Kidney (tissue), 14 donors: ENCODE measurements around the gene MAPKAP1. TPM values are rescaled to one million over a fixed set of nuclear protein-coding genes. Genes with fewer than 3 reads are reported as not detected.

Source experiments
- DNase-seq, 5 donors: peaks; one replicate each; pipeline ENCODE4 v3.0.0-alpha.2; 2013 to 2020
- FAIRE-seq: peaks from 2 replicates; lab custom pipeline; 2012; peaks lifted over from hg19 to GRCh38; lab: Jason Lieb, UNC
- H3K27ac ChIP-seq, 2 donors: one replicate each; pipeline ENCODE4 v1.7.0; 2013; ENCODE audit warnings: low read depth in 2 of 2, low read length in 2 of 2, inconsistent platforms in 1 of 2
- H3K27me3 ChIP-seq: one replicate; pipeline ENCODE4 v1.7.1; 2013; ENCODE audit warnings: low read length, inconsistent platforms; ENCODE audit not compliant: control insufficient read depth, insufficient read depth
- H3K36me3 ChIP-seq, 3 donors: one replicate each; pipeline versions ENCODE4 v1.7.0 to v1.7.1; 2013; ENCODE audit warnings: low read length in 3 of 3, control low read depth in 1 of 3, inconsistent platforms in 1 of 3; ENCODE audit not compliant: insufficient read depth in 3 of 3, control insufficient read depth in 2 of 3
- H3K4me1 ChIP-seq, 3 donors: one replicate each; pipeline versions ENCODE4 v1.7.0 to v1.7.1; 2013; ENCODE audit warnings: low read length in 3 of 3, inconsistent platforms in 1 of 3, low read depth in 1 of 3; ENCODE audit not compliant: control insufficient read depth in 2 of 3, insufficient read depth in 2 of 3
- H3K4me3 ChIP-seq, 3 donors: one replicate each; pipeline versions ENCODE4 v1.7.0 to v1.8.1; 2013; ENCODE audit warnings: low read length in 3 of 3, control low read depth in 1 of 3, inconsistent platforms in 1 of 3
- H3K9ac ChIP-seq, 3 donors: one replicate each; pipeline versions ENCODE4 v1.7.0 to v1.7.1; 2013; ENCODE audit warnings: low read length in 3 of 3, control low read depth in 1 of 3, inconsistent platforms in 1 of 3
- H3K9me3 ChIP-seq, 3 donors: one replicate each; pipeline versions ENCODE4 v1.7.0 to v1.7.1; 2013; ENCODE audit warnings: low read length in 3 of 3, control low read depth in 1 of 3, inconsistent platforms in 1 of 3; ENCODE audit not compliant: control insufficient read depth in 2 of 3, insufficient read depth in 1 of 3
- intact Hi-C: fragments of 100-400 bp; cut with DNase I; formaldehyde crosslinking; loops from one replicate; pipeline ENCODE4 v1.11.1; 2022
- polyA plus RNA-seq: library from polyadenylated mRNA; stranded (reverse); fragments of 350-450 nt; fragmentation: Illumina TruSeq; extraction: RNeasy Lipid Tissue Mini Kit (QIAGEN cat#74804); gene quantifications from one replicate; pipeline ENCODE4 v1.2.3, GENCODE V29; 2014; ENCODE audit warnings: low read depth, low replicate concordance; ENCODE audit not compliant: insufficient read depth
- total RNA-seq: library from RNA; stranded (reverse); fragmentation: NEBNext Ultra II Directional; extraction: Animal tissue kit (Norgen Biotek cat#: 25700); gene quantifications from one replicate; pipeline ENCODE4 v1.2.1, GENCODE V29; 2021
- TF ChIP-seq, protein P1 (sequence below): IDR thresholded peaks from 3 replicates; pipeline ENCODE4 v1.5.1; 2012; ENCODE audit warnings: mild to moderate bottlenecking, moderate library complexity, borderline replicate concordance; ENCODE audit not compliant: insufficient read depth; ENCODE audit errors: extremely low read depth
- donor health status: control.
- donor health status: control.
- donor health status: control.
- donor health status: control.
- donor health status: control.
- donor health status: DM: yes; HTN: yes; CAD: no.
- donor health status: Normal renal cell carcinoma (clear cell type).

The MAPKAP1 gene
- total and polyA plus RNA-seq, 2 donors from 2014 or later: 70.5 to 99.4 TPM

DNA sequence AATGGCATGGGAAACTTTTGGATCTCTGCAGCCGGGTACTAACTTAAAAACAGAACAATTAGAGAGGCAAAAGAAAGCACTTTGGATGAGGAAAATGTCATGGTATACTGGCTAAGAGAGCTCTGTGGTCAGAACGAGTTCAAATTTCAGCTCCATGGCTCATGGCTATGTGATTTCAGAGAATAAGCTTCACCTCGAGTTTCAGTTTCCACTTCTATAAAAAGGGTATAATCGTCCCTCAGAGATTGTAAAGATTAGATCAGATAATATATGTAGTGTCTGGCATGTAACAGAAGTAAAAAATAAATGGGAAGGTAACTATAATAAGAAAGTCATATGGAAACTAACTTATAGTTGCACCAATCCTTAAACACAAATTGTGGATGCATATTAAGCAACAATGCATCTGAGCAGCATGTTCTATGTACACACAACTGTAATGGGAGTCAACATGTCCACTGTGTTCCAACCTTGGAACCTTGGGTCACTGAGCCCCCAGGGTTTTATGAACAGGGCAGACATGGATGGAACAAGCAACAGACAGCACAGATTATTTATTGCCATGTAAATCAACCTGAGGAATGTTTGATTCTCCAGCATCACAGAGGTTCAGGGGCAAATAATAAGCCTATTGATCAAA, 145.4 kb downstream of the MAPKAP1 start:
- TF ChIP-seq, protein P1, sequence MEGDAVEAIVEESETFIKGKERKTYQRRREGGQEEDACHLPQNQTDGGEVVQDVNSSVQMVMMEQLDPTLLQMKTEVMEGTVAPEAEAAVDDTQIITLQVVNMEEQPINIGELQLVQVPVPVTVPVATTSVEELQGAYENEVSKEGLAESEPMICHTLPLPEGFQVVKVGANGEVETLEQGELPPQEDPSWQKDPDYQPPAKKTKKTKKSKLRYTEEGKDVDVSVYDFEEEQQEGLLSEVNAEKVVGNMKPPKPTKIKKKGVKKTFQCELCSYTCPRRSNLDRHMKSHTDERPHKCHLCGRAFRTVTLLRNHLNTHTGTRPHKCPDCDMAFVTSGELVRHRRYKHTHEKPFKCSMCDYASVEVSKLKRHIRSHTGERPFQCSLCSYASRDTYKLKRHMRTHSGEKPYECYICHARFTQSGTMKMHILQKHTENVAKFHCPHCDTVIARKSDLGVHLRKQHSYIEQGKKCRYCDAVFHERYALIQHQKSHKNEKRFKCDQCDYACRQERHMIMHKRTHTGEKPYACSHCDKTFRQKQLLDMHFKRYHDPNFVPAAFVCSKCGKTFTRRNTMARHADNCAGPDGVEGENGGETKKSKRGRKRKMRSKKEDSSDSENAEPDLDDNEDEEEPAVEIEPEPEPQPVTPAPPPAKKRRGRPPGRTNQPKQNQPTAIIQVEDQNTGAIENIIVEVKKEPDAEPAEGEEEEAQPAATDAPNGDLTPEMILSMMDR: no peak
- no peak overlapping the region for H3K27ac ChIP-seq
- H3K9ac ChIP-seq: no peak overlapping the region
- FAIRE-seq (no peak), DNase-seq (no peak)
- no peaks in the 10 kb centered on the region for H3K36me3 ChIP-seq
- H3K4me3 ChIP-seq: no peak overlapping the region
- H3K9me3 ChIP-seq: no peaks in the 10 kb centered on the region
- H3K27me3 ChIP-seq: no peaks in the 10 kb centered on the region
- intact Hi-C loops: no loop called here
- H3K4me1 ChIP-seq: peaks cover 0 to 8% (median 0%) of the 10 kb centered on the region in 3 donors

DNA sequence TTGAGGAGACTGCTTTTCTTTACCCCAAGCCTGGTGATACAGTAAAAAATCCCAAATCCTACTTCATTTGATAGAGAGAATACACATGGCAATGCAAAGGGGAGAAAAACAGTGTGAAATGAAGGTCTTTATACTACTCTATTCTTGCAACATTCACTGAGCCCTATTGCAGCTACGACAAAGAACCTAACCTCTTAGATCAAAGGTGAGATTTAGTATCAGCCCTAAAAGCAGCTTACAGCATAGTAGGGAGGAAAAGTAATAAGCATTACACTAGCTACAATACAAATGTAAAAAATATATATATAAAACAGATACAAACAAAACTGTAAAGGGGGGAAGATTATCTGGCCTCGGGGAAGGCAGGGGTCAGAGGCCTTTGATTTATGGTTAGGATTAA, 147.1 kb downstream of the MAPKAP1 start:
- intact Hi-C loops: no loop called here
- H3K27me3 ChIP-seq: no peaks in the 10 kb centered on the region
- FAIRE-seq: no peak
- no peak overlapping the region for H3K27ac ChIP-seq
- no peak overlapping the region for H3K9ac ChIP-seq
- TF ChIP-seq, protein P1: no peak
- DNase-seq: no peak
- peaks cover 0 to 16% (median 2%) of the 10 kb centered on the region in 3 donors for H3K4me1 ChIP-seq
- no peaks in the 10 kb centered on the region for H3K9me3 ChIP-seq
- H3K4me3 ChIP-seq: no peak overlapping the region
- H3K36me3 ChIP-seq: no peaks in the 10 kb centered on the region

DNA sequence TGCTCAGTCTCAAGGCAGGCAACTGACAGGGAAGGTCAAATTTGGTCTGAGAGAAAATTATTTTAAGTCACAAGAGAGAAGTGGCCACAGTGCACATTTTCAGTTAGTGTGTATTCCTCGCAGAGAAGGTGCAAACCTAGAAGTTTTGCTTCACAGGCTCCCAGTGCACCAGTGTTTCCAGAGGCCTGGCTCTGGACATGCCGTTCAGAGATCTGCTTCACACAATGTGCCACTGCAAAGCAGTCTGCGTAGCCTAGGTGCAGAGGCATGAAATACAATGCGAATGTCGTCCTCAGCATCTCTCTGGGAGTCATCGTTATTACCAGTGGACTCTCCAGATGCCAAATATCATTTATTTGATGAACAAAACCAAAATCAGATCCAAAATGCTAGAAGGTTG, 147.8 kb downstream of the MAPKAP1 start:
- FAIRE-seq: no peak
- intact Hi-C loops: no loop called here
- Histone ChIP-seq H3K36me3 (no peaks in the 10 kb centered on the region), H3K4me3 (no peak overlapping the region), H3K27ac (no peak overlapping the region), H3K9ac (no peak overlapping the region), H3K4me1 (peaks cover 0 to 16% (median 2%) of the 10 kb centered on the region in 3 donors), H3K9me3 (no peaks in the 10 kb centered on the region), H3K27me3 (no peaks in the 10 kb centered on the region)
- no peak for DNase-seq
- TF ChIP-seq, protein P1: no peak
